Gastrocnemius medialis (tissue), 4 donors: ENCODE data around the gene PTPN20. TPM values are rescaled to one million over a fixed set of nuclear protein-coding genes. Genes with fewer than 3 reads are reported as not detected.

Source experiments
- ATAC-seq, 2 donors: fragments of 150-250 bp; one replicate each; pipeline ENCODE4 v1.9.1; 2016
- DNase-seq, 2 donors: peaks; one replicate each; pipeline ENCODE4 v3.0.0-alpha.2; 2019
- H3K27ac ChIP-seq, 4 donors: fragments of 200-600 bp; sonication (generic); 1 replicate in 1 of 4; 2 replicates in 3 of 4; pipeline ENCODE4 v1.5.1; 2016 to 2018; ENCODE audit warnings: mild to moderate bottlenecking in 2 of 4, moderate library complexity in 1 of 4
- H3K27me3 ChIP-seq, 3 donors: fragments of 200-600 bp; sonication (generic) in 2 of 3; 1 replicate in 1 of 3; 2 replicates in 2 of 3; pipeline versions ENCODE4 v1.5.1 to v1.6.0; 2016 to 2019; ENCODE audit warnings: mild to moderate bottlenecking in 1 of 3, moderate library complexity in 1 of 3
- H3K36me3 ChIP-seq, 2 donors: fragments of 200-600 bp; sonication (generic) in 1 of 2; one replicate each; pipeline ENCODE4 v1.5.1; 2017 to 2018
- H3K4me1 ChIP-seq, 2 donors: fragments of 200-600 bp; sonication (generic) in 1 of 2; one replicate each; pipeline ENCODE4 v1.5.1; 2016 to 2017; ENCODE audit warnings: mild to moderate bottlenecking in 2 of 2
- H3K4me3 ChIP-seq, 4 donors: fragments of 200-600 bp; sonication (generic) in 3 of 4; 1 replicate in 1 of 4; 2 replicates in 3 of 4; pipeline ENCODE4 v1.5.1; 2016 to 2019; ENCODE audit warnings: mild to moderate bottlenecking in 2 of 4
- H3K9me3 ChIP-seq, 3 donors: fragments of 200-600 bp; sonication (generic) in 2 of 3; 1 replicate in 1 of 3; 2 replicates in 2 of 3; pipeline ENCODE4 v1.5.1; 2016 to 2019
- CTCF ChIP-seq, 5 experiments: fragments of 450-650 bp in 3 of 5; fragments of 200-600 bp in 2 of 5; sonication (generic) in 2 of 5; IDR thresholded peaks in 4 of 5; conservative IDR thresholded peaks in 1 of 5; 1 replicate in 4 of 5; 2 replicates in 1 of 5; pipeline ENCODE4 v1.5.1; 2016 to 2019; ENCODE audit warnings: antibody characterized with exemption in 5 of 5, mild to moderate bottlenecking in 3 of 5, moderate library complexity in 3 of 5
- POLR2A ChIP-seq, 2 donors: fragments of 450-650 bp; IDR thresholded peaks; one replicate each; pipeline ENCODE4 v1.6.1; 2017; ENCODE audit warnings: antibody characterized with exemption in 2 of 2, mild to moderate bottlenecking in 2 of 2, moderate library complexity in 2 of 2
- in situ Hi-C, 4 donors: fragments of 200-750 bp; cut with MboI; loops; one replicate each; pipeline versions ENCODE4 v1.15.0 to v1.8.0; 2017; ENCODE audit warnings: low sequenced_read_pairs in 4 of 4
- intact Hi-C: fragments of 100-400 bp; cut with DNase I; formaldehyde crosslinking; loops from one replicate; pipeline ENCODE4 v1.15.1; 2023; ENCODE audit warnings: low total_unique reads
- total RNA-seq, 4 donors: library from RNA; depleted of rRNA; stranded (reverse); fragments of >200 nt; gene quantifications; one replicate each; pipeline versions ENCODE4 v1.1.0 to v1.2.3, GENCODE V29; 2016

The PTPN20 gene
- total RNA-seq, 4 donors from 2014 or later: 0.84 to 6.1 (median 5.1) TPM

GRCh38 chr10:47012214-47012613, 101.0 kb downstream of the PTPN20 start:
- Histone ChIP-seq H3K4me3 (no peak overlapping the region), H3K27me3 (no peaks in the 10 kb centered on the region), H3K9me3 (no peaks in the 10 kb centered on the region), H3K36me3 (no peaks in the 10 kb centered on the region), H3K27ac (no peak overlapping the region), H3K4me1 (no peaks in the 10 kb centered on the region)
- intact Hi-C loops (no loop called here), in situ Hi-C loops (no loop called here)
- ATAC-seq: no peak
- no peak for TF ChIP-seq CTCF (IDR thresholded peaks at IDR 0.05 in 4 of 5, conservative IDR thresholded peaks at IDR 0.05 in 1 of 5)
- no peak for TF ChIP-seq POLR2A (IDR thresholded peaks at IDR 0.05)
- DNase-seq: no peak

GRCh38 chr10:47013507-47014154, 102.4 kb downstream of the PTPN20 start:
- H3K9me3 ChIP-seq: no peaks in the 10 kb centered on the region
- H3K27ac ChIP-seq: peak overlapping the region in 1 of 4 donors; percentile 10
- no peaks in the 10 kb centered on the region for H3K27me3 ChIP-seq
- intact Hi-C loops: no loop called here
- ATAC-seq (peak; percentile 73 to 74), DNase-seq (peak in 1 of 2 donors; percentile 53)
- TF ChIP-seq CTCF (IDR thresholded peaks at IDR 0.05 in 4 of 5, conservative IDR thresholded peaks at IDR 0.05 in 1 of 5) (no peak), POLR2A (IDR thresholded peaks at IDR 0.05) (no peak)
- H3K4me1 ChIP-seq: no peaks in the 10 kb centered on the region
- H3K4me3 ChIP-seq: no peak overlapping the region
- in situ Hi-C loops: no loop called here
- no peaks in the 10 kb centered on the region for H3K36me3 ChIP-seq

GRCh38 chr10:47015404-47015803, 104.2 kb downstream of the PTPN20 start:
- Histone ChIP-seq H3K27me3 (no peaks in the 10 kb centered on the region), H3K4me1 (no peaks in the 10 kb centered on the region), H3K36me3 (no peaks in the 10 kb centered on the region), H3K4me3 (no peak overlapping the region), H3K9me3 (no peaks in the 10 kb centered on the region), H3K27ac (no peak overlapping the region)
- in situ Hi-C loops: no loop called here
- intact Hi-C loops: no loop called here
- TF ChIP-seq POLR2A (IDR thresholded peaks at IDR 0.05) (no peak), CTCF (IDR thresholded peaks at IDR 0.05 in 4 of 5, conservative IDR thresholded peaks at IDR 0.05 in 1 of 5) (no peak)
- no peak for DNase-seq
- ATAC-seq: no peak

- intact Hi-C loops: no loop called here
- Histone ChIP-seq H3K27ac (no peak overlapping the region), H3K27me3 (no peaks in the 10 kb centered on the region), H3K9me3 (no peaks in the 10 kb centered on the region), H3K4me3 (no peak overlapping the region), H3K36me3 (no peaks in the 10 kb centered on the region), H3K4me1 (no peaks in the 10 kb centered on the region)
- TF ChIP-seq POLR2A (IDR thresholded peaks at IDR 0.05): no peak
- no peak for TF ChIP-seq CTCF (IDR thresholded peaks at IDR 0.05 in 4 of 5, conservative IDR thresholded peaks at IDR 0.05 in 1 of 5)
- no peak for DNase-seq
- ATAC-seq: no peak
- in situ Hi-C loops: no loop called here
Measured at GRCh38 chr10:47016564-47016963, 105.3 kb downstream of the PTPN20 start.
